HepG2 (cell line): Measurements from ENCODE around the gene NAV3. TPM values are rescaled to one million over a fixed set of nuclear protein-coding genes. Genes with fewer than 3 reads are reported as not detected.

Experiments used
- ATAC-seq: fragments of 200-7000 bp; cut with Tn5 transposase; 3 replicates; pipeline ENCODE4 v1.9.1; 2020; ENCODE audit warnings: mild to moderate bottlenecking, moderate library complexity
- BruUV-seq: library from RNA; stranded (reverse); fragments of 400-500 nt; replicated peaks from 2 replicates; lab custom pipeline; 2021; lab: Mats Ljungman, UMichigan
- CTCF ChIA-PET: fragments of 300-600 bp; formaldehyde crosslinking; extraction: SDS; loops from one replicate; lab custom pipeline; 2021; ENCODE audit warnings: low total read pairs, inconsistent platforms, low intra/inter-chr PET ratio; lab: Yijun Ruan, JAX
- POLR2A ChIA-PET: fragments of 350-600 bp; sonication (Branson Sonifier 250); formaldehyde crosslinking; loops from one replicate; lab custom pipeline; 2020; ENCODE audit warnings: antibody characterized with exemption, inconsistent platforms; lab: Yijun Ruan, JAX
- DNase-seq: peaks from one replicate; pipeline ENCODE4 v3.0.0-alpha.2; 2015; ENCODE audit warnings: low spot score
- FAIRE-seq: peaks from 3 replicates; lab custom pipeline; 2011; peaks lifted over from hg19 to GRCh38; lab: Jason Lieb, UNC
- H2AFZ ChIP-seq: one replicate; pipeline ENCODE4 v1.6.1; 2011; ENCODE audit warnings: low read length, inconsistent platforms
- H3K27ac ChIP-seq: fragments of 300-600 bp; 3 replicates; pipeline ENCODE4 v1.8.0; 2011; ENCODE audit warnings: mixed run types, mild to moderate bottlenecking, mixed read lengths, low read length, inconsistent platforms; ENCODE audit not compliant: insufficient read depth; ENCODE audit errors: extremely low read length
- H3K27me3 ChIP-seq, 2 experiments: fragments of 200-600 bp in 1 of 2; 2 replicates in 1 of 2; 3 replicates in 1 of 2; pipeline versions ENCODE4 v1.6.0 to v1.8.0; 2011; ENCODE audit warnings: low read length in 2 of 2, mild to moderate bottlenecking in 2 of 2, moderate library complexity in 2 of 2, inconsistent platforms in 1 of 2; ENCODE audit not compliant: insufficient read depth in 2 of 2, control insufficient read depth in 1 of 2
- H3K36me3 ChIP-seq, 2 experiments: fragments of 200-600 bp in 1 of 2; replicated peaks in 1 of 2; 2 replicates in 1 of 2; 3 replicates in 1 of 2; pipeline versions ENCODE4 v1.5.1 to v1.8.0; 2011; ENCODE audit warnings: low read length in 2 of 2, inconsistent platforms in 1 of 2; ENCODE audit not compliant: insufficient read depth in 2 of 2, control insufficient read depth in 1 of 2
- H3K4me1 ChIP-seq: 2 replicates; pipeline ENCODE4 v1.5.1; 2012; ENCODE audit warnings: low read length, inconsistent platforms; ENCODE audit not compliant: insufficient read depth
- H3K4me2 ChIP-seq: 2 replicates; pipeline ENCODE4 v1.6.0; 2011; ENCODE audit warnings: low read depth, low read length, inconsistent platforms
- H3K4me3 ChIP-seq, 3 experiments: fragments of 200-600 bp in 1 of 3; sonication (generic), shearing (Covaris generic) in 1 of 3; replicated peaks in 1 of 3; 2 replicates each; pipeline ENCODE4 v1.5.1; 2011 to 2016; ENCODE audit warnings: low read length in 3 of 3, inconsistent platforms in 2 of 3, low read depth in 2 of 3, mild to moderate bottlenecking in 2 of 3, control low read depth in 1 of 3, mixed read lengths in 1 of 3; ENCODE audit not compliant: insufficient read depth in 1 of 3
- H3K79me2 ChIP-seq: one replicate; pipeline ENCODE4 v1.6.1; 2011; ENCODE audit warnings: low read length, inconsistent platforms; ENCODE audit not compliant: insufficient read depth
- H3K9ac ChIP-seq: 2 replicates; pipeline ENCODE4 v1.6.0; 2011; ENCODE audit warnings: mild to moderate bottlenecking, low read depth, low read length, inconsistent platforms; ENCODE audit not compliant: insufficient read depth
- H3K9me3 ChIP-seq: 2 replicates; pipeline ENCODE4 v1.5.1; 2012; ENCODE audit warnings: mild to moderate bottlenecking, low read length
- H4K20me1 ChIP-seq: 2 replicates; pipeline ENCODE4 v1.6.0; 2011; ENCODE audit warnings: inconsistent platforms, mild to moderate bottlenecking, low read length, moderate library complexity; ENCODE audit not compliant: insufficient read depth
- AGO2 ChIP-seq: fragments of 200-400 bp; formaldehyde crosslinking; optimal IDR thresholded peaks from 2 replicates; pipeline ENCODE3; 2017; ENCODE audit warnings: mild to moderate bottlenecking, low read depth, low read length, moderate library complexity
- HMGXB3 ChIP-seq: sonication (generic); formaldehyde crosslinking; IDR thresholded peaks from 2 replicates; pipeline ENCODE4 v1.4.0; 2020; ENCODE audit warnings: missing genetic modification reagents, borderline replicate concordance
- MEIS2 ChIP-seq: sonication (generic); formaldehyde crosslinking; IDR thresholded peaks from 2 replicates; pipeline ENCODE4 v1.9.0; 2021; ENCODE audit warnings: mild to moderate bottlenecking, missing genetic modification reagents
- PHB2 ChIP-seq: fragments of 450-650 bp; IDR thresholded peaks from 2 replicates; pipeline ENCODE4 v1.6.1; 2018; ENCODE audit not compliant: partially characterized antibody
- PLRG1 ChIP-seq: fragments of 450-650 bp; conservative IDR thresholded peaks from 2 replicates; pipeline ENCODE4 v1.6.1; 2016
- RNF2 ChIP-seq: fragments of 450-650 bp; conservative IDR thresholded peaks from 2 replicates; pipeline ENCODE4 v1.6.1; 2016; ENCODE audit warnings: low read depth
- SMC3 ChIP-seq: IDR thresholded peaks from 2 replicates; pipeline ENCODE4 v1.6.1; 2011; ENCODE audit warnings: low read length, improper control_type of control experiment
- SP2 ChIP-seq: sonication (generic); formaldehyde crosslinking; IDR thresholded peaks from 2 replicates; pipeline ENCODE4 v1.5.1; 2020; ENCODE audit warnings: mild to moderate bottlenecking, missing genetic modification reagents
- TCF12 ChIP-seq, 2 experiments: fragments of 450-650 bp in 1 of 2; sonication (generic) in 1 of 2; formaldehyde crosslinking in 1 of 2; IDR thresholded peaks; 2 replicates each; pipeline versions ENCODE4 v1.6.1 to v1.8.0; 2017 to 2022; ENCODE audit warnings: antibody characterized with exemption in 1 of 2, mild to moderate bottlenecking in 1 of 2, missing genetic modification reagents in 1 of 2, moderate library complexity in 1 of 2
- ZNF230 ChIP-seq: sonication (generic); formaldehyde crosslinking; IDR thresholded peaks from 2 replicates; pipeline ENCODE4 v1.4.0; 2020; ENCODE audit warnings: mild to moderate bottlenecking, missing genetic modification reagents
- ZNF598 ChIP-seq: sonication (generic); formaldehyde crosslinking; IDR thresholded peaks from 2 replicates; pipeline ENCODE4 v1.5.1; 2020; ENCODE audit warnings: mild to moderate bottlenecking, missing genetic modification reagents, borderline replicate concordance
- ZNF674 ChIP-seq: sonication (generic); formaldehyde crosslinking; IDR thresholded peaks from 2 replicates; pipeline ENCODE4 v1.5.0; 2020; ENCODE audit warnings: low read depth, mild to moderate bottlenecking, missing genetic modification reagents
- ZNF784 ChIP-seq: sonication (generic); formaldehyde crosslinking; IDR thresholded peaks from 2 replicates; pipeline ENCODE4 v1.5.1; 2020; ENCODE audit warnings: missing genetic modification reagents, mild to moderate bottlenecking, borderline replicate concordance
- WGBS: methylation state at CpG from one replicate; pipeline ENCODE4 v1.1.6; 2017; ENCODE audit warnings: low lambda C conversion rate; 5-methylcytosine and 5-hydroxymethylcytosine counted together
- in situ Hi-C: cut with HindIII; loops from 2 replicates; pipeline ENCODE4 v1.10.0; 2017; ENCODE audit warnings: low pct_unique_long_range_greater_than_20kb; ENCODE audit not compliant: extremely low pct_ligation_motif_present
- intact Hi-C: fragments of 100-400 bp; cut with micrococcal nuclease; formaldehyde crosslinking; loops from one replicate; pipeline ENCODE4 v1.10.0; 2022; ENCODE audit not compliant: unreplicated experiment
- polyA plus RNA-seq, 8 experiments: library from polyadenylated mRNA; depleted of rRNA in 3 of 8; stranded (reverse) in 7 of 8; unstranded in 1 of 8; fragments of >200 nt; fragmentation: Illumina TruSeq in 4 of 8; extraction: Trizol in 4 of 8; gene quantifications; 2 replicates each; pipeline versions ENCODE4 v1.2.1 to v1.2.3, GENCODE V29; 2011 to 2016; ENCODE audit warnings: low read depth in 4 of 8, missing spikeins in 1 of 8, mixed read lengths in 1 of 8; ENCODE audit not compliant: insufficient read depth in 1 of 8
- total RNA-seq, 5 experiments: library from RNA; depleted of rRNA; stranded (reverse); fragments of >200 nt; fragmentation: Illumina TruSeq; extraction: Trizol; gene quantifications; 2 replicates each; pipeline ENCODE4 v1.2.3, GENCODE V29; 2016; ENCODE audit warnings: low read depth in 1 of 5

Gene NAV3
- total and polyA plus RNA-seq, 2 of the 13 experiments (the other 11 are each of a cell fraction or from before 2014, with no cell fraction given) = 0.01 to 0.18 TPM

GRCh38 chr12:78149459-78149858 is 318.8 kb downstream of the NAV3 start:
- POLR2A ChIA-PET = no interaction called here
- WGBS = 34% methylated on average over 2 of the region's 2 CpGs
- in situ Hi-C loops = no loop called here

More at GRCh38 chr12:78149459-78149858, 318.8 kb downstream of the NAV3 start:
- H3K4me3 ChIP-seq = no peak overlapping the region
- no peaks in the 10 kb centered on the region for H3K4me1 ChIP-seq
- no peak for TF ChIP-seq PHB2
- no peak for TF ChIP-seq AGO2
- TF ChIP-seq ZNF230 (CRISPR knock-in tag) = no peak
- TF ChIP-seq TCF12 (IDR thresholded peaks at IDR 0.05) = no peak
- no peak for TF ChIP-seq TCF12 (CRISPR knock-in tag; IDR thresholded peaks at IDR 0.05)
- no peak for TF ChIP-seq ZNF598 (CRISPR knock-in tag)
- no peak for TF ChIP-seq ZNF784 (CRISPR knock-in tag)
- no peak for TF ChIP-seq ZNF674 (CRISPR knock-in tag)
- TF ChIP-seq MEIS2 = no peak
- no peak for TF ChIP-seq HMGXB3 (CRISPR knock-in tag)
- TF ChIP-seq RNF2 = no peak
- no peak for TF ChIP-seq SMC3
- no peak for TF ChIP-seq SP2
- no peak for TF ChIP-seq PLRG1
- CTCF ChIA-PET = no interaction called here
- ATAC-seq (no peak), DNase-seq (no peak), FAIRE-seq (no peak)
- H3K27ac ChIP-seq = no peak overlapping the region
- H3K9me3 ChIP-seq = no peaks in the 10 kb centered on the region
- H3K79me2 ChIP-seq = no peaks in the 10 kb centered on the region
- H4K20me1 ChIP-seq = no peaks in the 10 kb centered on the region
- intact Hi-C loops = no loop called here
- no peak overlapping the region for H2AFZ ChIP-seq
- no peaks in the 10 kb centered on the region for H3K36me3 ChIP-seq
- BruUV-seq = no TSS peak
- H3K4me2 ChIP-seq = no peak overlapping the region
- no peak overlapping the region for H3K9ac ChIP-seq
- no peaks in the 10 kb centered on the region for H3K27me3 ChIP-seq
